Measurements from ENCODE around the gene ARMH4. TPM values are rescaled to one million over a fixed set of nuclear protein-coding genes. Genes with fewer than 3 reads are reported as not detected.

ARMH4 gene
- polyA plus RNA-seq, 4 donors: 71.3 to 73.6 (median 72.1) TPM

DNA sequence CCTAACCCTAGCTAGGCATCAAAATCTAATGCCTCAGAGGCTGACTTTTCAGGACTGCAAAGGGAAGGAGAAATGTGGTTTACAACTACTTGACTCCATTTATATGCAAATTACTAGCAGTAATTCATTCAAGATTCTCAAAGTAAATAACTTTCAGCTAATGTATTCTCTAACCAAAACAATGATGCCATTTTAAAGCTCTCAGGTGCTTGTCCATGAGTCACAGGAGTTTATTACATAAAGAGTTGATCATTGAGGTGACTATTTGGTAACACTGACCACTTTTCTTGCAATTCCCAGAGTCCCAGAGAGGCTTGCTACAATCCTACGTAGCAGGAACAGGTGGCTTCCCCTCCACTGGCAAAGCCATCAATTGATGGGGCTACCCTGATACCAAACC is 177.1 kb downstream of the ARMH4 start:
- DNase-seq (ENCODE audit: low read depth in 4 of 4, low spot score in 2 of 4): no peak

DNA sequence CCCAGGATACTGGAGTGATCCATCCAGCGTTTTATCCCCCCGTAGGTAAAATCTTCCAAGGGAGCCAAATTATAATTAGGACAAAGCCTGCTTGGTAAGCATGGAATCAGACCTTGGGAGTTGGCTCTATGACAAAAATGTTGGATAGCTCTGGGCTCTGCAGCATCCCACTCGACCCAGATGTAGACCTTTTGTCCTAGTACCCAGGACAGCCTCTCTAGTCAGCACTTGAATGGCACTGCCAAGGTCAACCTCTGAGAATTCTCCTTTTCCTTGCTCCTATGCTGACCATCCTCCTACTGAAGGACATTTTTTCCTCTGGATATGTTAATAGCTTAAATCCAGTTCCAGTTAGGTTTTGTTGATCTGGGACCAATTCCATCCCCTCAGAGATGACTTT is 181.4 kb downstream of the ARMH4 start:
- no peak for DNase-seq (ENCODE audit: low read depth in 4 of 4, low spot score in 2 of 4)

DNA sequence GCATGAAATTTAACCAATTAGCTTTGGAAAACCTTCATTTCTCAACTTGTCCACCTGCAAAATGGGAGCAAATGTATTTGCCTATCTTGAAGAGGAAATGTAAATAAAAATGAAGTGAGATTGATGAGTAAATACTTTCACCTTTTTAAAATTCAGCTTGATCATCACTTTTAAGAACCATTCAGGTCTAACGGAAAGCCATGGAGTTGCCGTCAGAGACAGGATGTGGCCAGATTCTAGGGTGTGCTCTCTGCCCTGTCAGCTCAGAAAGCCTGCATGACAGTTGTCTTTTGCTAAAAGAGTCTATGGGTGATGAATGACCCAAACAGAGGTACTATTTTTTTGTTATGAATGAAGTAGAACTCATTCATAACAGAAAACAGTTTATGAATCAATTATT is 181.8 kb downstream of the ARMH4 start:
- no peak for DNase-seq (ENCODE audit: low read depth in 4 of 4, low spot score in 2 of 4)

DNA sequence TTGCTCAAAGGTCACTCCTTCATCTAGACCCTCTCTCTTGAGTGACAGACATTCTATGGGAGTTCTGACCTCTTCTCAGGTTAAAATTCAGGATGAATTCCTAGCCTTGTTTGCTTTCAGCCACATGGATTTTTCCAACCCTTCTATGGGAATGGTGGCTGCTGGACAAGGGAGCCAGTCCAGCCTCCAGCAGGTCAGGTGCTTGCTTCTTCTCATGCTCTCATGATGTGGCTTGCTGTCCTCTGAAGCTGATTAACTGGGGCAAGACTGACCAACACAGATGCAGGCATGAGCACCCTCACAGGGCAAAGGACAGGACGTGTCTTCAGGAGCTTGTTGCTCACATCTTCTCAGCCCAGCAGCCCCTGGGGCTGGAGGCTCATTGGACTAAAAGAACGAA is 188.9 kb downstream of the ARMH4 start:
- no peak for DNase-seq (ENCODE audit: low read depth in 4 of 4, low spot score in 2 of 4)

DNA sequence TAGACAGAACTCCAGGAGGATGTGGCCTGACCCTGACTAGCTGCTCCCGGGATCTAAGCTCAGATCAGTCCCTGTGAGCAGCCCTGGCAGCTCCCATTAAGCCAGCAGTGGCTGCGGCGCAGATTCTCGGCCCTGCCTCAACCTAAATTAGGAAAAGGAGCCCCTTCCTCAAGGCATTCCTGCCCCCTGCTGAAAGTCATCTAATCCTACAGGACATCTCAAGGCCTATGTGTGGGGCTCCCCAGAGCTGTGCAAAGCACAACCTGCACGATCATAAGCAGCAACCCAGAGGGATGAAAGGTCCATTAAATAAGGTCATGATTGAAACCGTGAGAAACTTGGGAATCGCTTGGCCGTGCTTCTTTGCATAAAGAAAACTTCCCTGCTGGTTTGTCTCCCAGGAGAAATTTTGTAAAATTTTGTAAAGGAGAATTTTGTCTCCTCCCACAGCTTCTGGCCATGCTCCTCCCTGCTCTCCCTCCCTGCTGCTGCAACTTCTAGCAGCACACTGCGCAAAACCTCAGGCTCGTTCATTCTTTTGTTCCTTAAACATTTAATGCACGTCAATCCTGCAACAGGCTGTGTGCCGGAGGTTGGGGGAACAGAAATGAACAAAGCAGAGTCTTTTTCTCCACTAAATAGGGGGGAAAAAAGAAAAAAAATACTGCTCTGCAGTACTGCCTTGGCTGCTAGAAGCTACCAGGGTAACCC is 189.5 kb downstream of the ARMH4 start:
- DNase-seq (ENCODE audit: low read depth in 4 of 4, low spot score in 2 of 4): peak in 3 of 4 donors; percentile 50 to 56 (median 50)

DNA sequence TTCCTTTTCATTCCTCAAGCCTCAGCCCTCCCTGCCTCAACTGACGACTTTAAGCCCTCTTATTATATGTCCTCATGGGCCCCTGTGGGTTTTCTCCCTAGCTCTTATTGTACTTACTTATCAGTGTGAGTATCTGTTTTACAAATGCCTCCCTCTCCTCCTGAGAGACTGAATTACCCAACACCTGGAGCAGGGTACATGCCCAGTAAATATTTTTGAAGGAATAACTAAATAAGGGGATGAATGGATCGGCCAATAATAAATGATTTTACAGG is 190.3 kb downstream of the ARMH4 start:
- DNase-seq (ENCODE audit: low read depth in 4 of 4, low spot score in 2 of 4): no peak

DNA sequence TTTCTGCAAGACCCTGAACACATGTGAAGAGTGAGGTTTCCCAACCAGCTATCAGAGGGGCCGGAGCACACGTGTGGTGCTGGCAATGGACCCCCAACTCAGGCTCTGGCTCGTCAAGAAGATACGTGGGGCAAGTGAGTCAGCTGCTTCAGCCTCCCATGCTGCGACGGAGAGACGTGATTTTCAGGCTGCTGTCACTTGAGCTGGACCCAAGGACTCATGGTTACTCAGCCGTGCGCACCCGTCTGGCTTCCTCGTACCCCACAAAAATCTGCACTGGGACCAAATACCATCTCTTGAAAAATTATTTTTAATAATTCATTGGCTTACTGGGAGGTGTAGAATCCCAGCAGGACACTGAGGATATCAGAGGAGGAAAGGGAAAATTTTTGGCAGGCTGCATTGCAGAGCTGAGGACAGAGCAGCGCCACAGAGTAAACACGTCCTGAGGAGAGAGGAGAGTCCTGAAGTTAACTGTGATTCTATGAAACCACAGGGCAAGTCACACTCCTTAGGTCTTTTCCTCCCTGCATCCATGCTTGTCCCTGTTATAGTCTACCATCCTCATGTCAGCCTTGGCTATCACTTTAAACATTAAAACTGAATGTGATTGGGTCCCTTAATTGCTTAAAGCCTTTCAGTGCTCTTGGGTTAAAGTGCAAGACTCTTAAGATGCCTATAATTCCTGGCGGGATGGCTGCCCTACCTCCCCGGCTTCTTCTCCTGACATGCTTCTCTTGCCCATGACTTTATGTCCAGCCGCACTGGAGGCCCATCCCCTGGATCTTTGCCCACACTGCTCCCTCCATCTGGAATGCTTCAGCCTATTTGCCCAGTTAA is 190.8 kb downstream of the ARMH4 start:
- DNase-seq (ENCODE audit: low read depth in 4 of 4, low spot score in 2 of 4): no peak

DNA sequence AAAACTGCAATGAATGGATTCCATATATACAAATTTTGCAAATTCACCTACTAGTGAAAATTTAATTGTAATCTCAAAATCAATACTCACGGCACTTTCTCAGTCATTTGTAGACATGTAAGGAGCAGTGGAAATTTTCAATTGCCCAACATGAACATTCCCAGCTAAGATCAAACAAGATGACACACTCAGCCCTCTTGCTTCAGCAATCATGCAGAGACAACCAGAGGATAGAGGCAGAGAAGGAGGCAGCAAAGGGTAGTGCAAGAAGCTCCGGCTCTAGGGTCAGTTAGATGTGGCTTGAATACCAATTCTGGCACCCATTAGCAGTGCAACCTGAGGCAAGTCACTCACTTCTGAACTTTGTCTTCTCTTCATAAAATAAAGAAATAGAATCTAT is 194.6 kb downstream of the ARMH4 start:
- DNase-seq (ENCODE audit: low read depth in 4 of 4, low spot score in 2 of 4): no peak

Other genes with a start within 250 kb of the ARMH4 start
- gene ACTR10, start 47.9 kb upstream of the ARMH4 start, polyA plus RNA-seq (ENCODE audit: insufficient read length in 4 of 4): 100 to 1,000 TPM in 2 of 4 donors, 10 to 100 TPM in 2; 93.6 to 118 (median 104) TPM
- gene PSMA3, start 92.6 kb upstream of the ARMH4 start, polyA plus RNA-seq (ENCODE audit: insufficient read length in 4 of 4): 100 to 1,000 TPM; 121 to 185 (median 150) TPM
- 10 to 100 TPM; 25.4 to 37.2 (median 32.4) TPM for gene ARID4A, start 146.3 kb upstream of the ARMH4 start, polyA plus RNA-seq (ENCODE audit: insufficient read length in 4 of 4)
- gene TOMM20L, start 243.7 kb upstream of the ARMH4 start, polyA plus RNA-seq (ENCODE audit: insufficient read length in 4 of 4): 1 to 10 TPM; 1.2 to 1.9 (median 1.4) TPM

Data from left renal cortex interstitium (tissue), 4 donors.